Endometrial microvascular endothelial cells (primary cell): ENCODE results near the gene LDLRAD4. TPM values are rescaled to one million over a fixed set of nuclear protein-coding genes. Genes with fewer than 3 reads are reported as not detected.

Experiments
- in situ Hi-C: cut with HindIII; loops from 2 replicates; pipeline ENCODE4 v1.10.0; 2017; ENCODE audit warnings: low sequenced_read_pairs, low pct_unique_long_range_greater_than_20kb; ENCODE audit errors: inconsistent ontology term
- total RNA-seq: library from RNA; depleted of rRNA; stranded (reverse); fragments of >200 nt; gene quantifications from one replicate; pipeline ENCODE4 v1.2.3, GENCODE V29; 2015; ENCODE audit errors: inconsistent ontology term

The LDLRAD4 gene
- total RNA-seq, 1 donor from 2014 or later = 0.93 TPM

- in situ Hi-C loops = no loop called here
These were observed 19.9 kb upstream of the LDLRAD4 start for GRCh38 chr18:13198701-13199100.

GRCh38 chr18:13199169-13199568, 19.4 kb upstream of the LDLRAD4 start:
- in situ Hi-C loops = no loop called here

GRCh38 chr18:13201292-13201691, 17.3 kb upstream of the LDLRAD4 start:
- in situ Hi-C loops = loop anchor here (25.0 kb wide), 1 partner anchor 586 kb away; no protein-coding TSS in a partner anchor

- in situ Hi-C loops = loop anchor here (25.0 kb wide), 1 partner anchor 585 kb away; no protein-coding TSS in a partner anchor
These were observed 16.0 kb upstream of the LDLRAD4 start for GRCh38 chr18:13202571-13202970.

- in situ Hi-C loops = loop anchor here (25.0 kb wide), 1 partner anchor 581 kb away; no protein-coding TSS in a partner anchor
These were observed 12.3 kb upstream of the LDLRAD4 start for GRCh38 chr18:13206301-13206700.

- in situ Hi-C loops = loop anchor here (25.0 kb wide), 1 partner anchor 580 kb away; no protein-coding TSS in a partner anchor
These were observed 11.3 kb upstream of the LDLRAD4 start for GRCh38 chr18:13207294-13207693.

GRCh38 chr18:13211534-13211933, 7.0 kb upstream of the LDLRAD4 start:
- in situ Hi-C loops = loop anchor here (10.0 to 25.0 kb wide), 2 partner anchors 413 to 576 kb away; no protein-coding TSS in a partner anchor

- in situ Hi-C loops = loop anchor here (10.0 to 25.0 kb wide), 2 partner anchors 412 to 574 kb away; no protein-coding TSS in a partner anchor
These were observed 5.3 kb upstream of the LDLRAD4 start for GRCh38 chr18:13213036-13213795.

- in situ Hi-C loops = loop anchor here (10.0 to 25.0 kb wide), 2 partner anchors 410 to 573 kb away; no protein-coding TSS in a partner anchor
These were observed 4.0 kb upstream of the LDLRAD4 start for GRCh38 chr18:13214609-13215008.

- in situ Hi-C loops = loop anchor here (10.0 to 25.0 kb wide), 2 partner anchors 409 to 571 kb away; no protein-coding TSS in a partner anchor
These were observed 2.4 kb upstream of the LDLRAD4 start for GRCh38 chr18:13216092-13216582.

GRCh38 chr18:13216711-13217465, 1.7 kb upstream of the LDLRAD4 start:
- in situ Hi-C loops = loop anchor here (10.0 to 25.0 kb wide), 2 partner anchors 408 to 570 kb away; no protein-coding TSS in a partner anchor

- in situ Hi-C loops = loop anchor here (10.0 to 25.0 kb wide), 2 partner anchors 407 to 570 kb away; no protein-coding TSS in a partner anchor
These were observed 1.0 kb upstream of the LDLRAD4 start for GRCh38 chr18:13217466-13217961.

- in situ Hi-C loops = loop anchor here (10.0 to 25.0 kb wide), 2 partner anchors 407 to 569 kb away; no protein-coding TSS in a partner anchor
These were observed 591 bp upstream of the LDLRAD4 start for GRCh38 chr18:13217971-13218367.

- in situ Hi-C loops = loop anchor here (10.0 to 25.0 kb wide), 2 partner anchors 406 to 568 kb away; no protein-coding TSS in a partner anchor
These were observed 437 bp downstream of the LDLRAD4 start for GRCh38 chr18:13218997-13219396.

GRCh38 chr18:13219593-13220159, 1.1 kb downstream of the LDLRAD4 start:
- in situ Hi-C loops = loop anchor here (10.0 to 25.0 kb wide), 2 partner anchors 405 to 568 kb away; no protein-coding TSS in a partner anchor

- in situ Hi-C loops = loop anchor here (25.0 kb wide), 1 partner anchor 567 kb away; no protein-coding TSS in a partner anchor
These were observed 1.9 kb downstream of the LDLRAD4 start for GRCh38 chr18:13220361-13220991.

GRCh38 chr18:13221869-13222855, 3.6 kb downstream of the LDLRAD4 start:
- in situ Hi-C loops = loop anchor here (25.0 kb wide), 1 partner anchor 565 kb away; no protein-coding TSS in a partner anchor
